SK-N-SH (cell line): ENCODE data around the gene SEC14L1. TPM values are rescaled to one million over a fixed set of nuclear protein-coding genes. Genes with fewer than 3 reads are reported as not detected.

ENCODE experiments used
- CTCF ChIA-PET: fragments of 300-600, 350-600 bp; formaldehyde crosslinking; extraction: SDS; loops from one replicate; lab custom pipeline; 2021; lab: Yijun Ruan, JAX
- POLR2A ChIA-PET: fragments of 350-600 bp; sonication (Branson Sonifier 250); formaldehyde crosslinking; extraction: SDS; loops from one replicate; lab custom pipeline; 2020; ENCODE audit warnings: antibody characterized with exemption, inconsistent platforms; lab: Yijun Ruan, JAX
- DNase-seq: peaks from one replicate; pipeline ENCODE4 v3.0.0; 2012
- H2AFZ ChIP-seq: fragments of 200-600 bp; sonication (generic); 2 replicates; pipeline ENCODE4 v1.8.1; 2016; ENCODE audit warnings: antibody characterized with exemption, mild to moderate bottlenecking, low read depth
- H3F3A ChIP-seq: fragments of 200-600 bp; sonication (generic); replicated peaks from 2 replicates; pipeline ENCODE3; 2016; ENCODE audit warnings: antibody characterized with exemption, mild to moderate bottlenecking; ENCODE audit not compliant: insufficient read depth
- H3K27ac ChIP-seq, 2 experiments: fragments of 200-500 bp in 1 of 2; fragments of 200-600 bp in 1 of 2; sonication (Bioruptor generic) in 1 of 2; sonication (generic), shearing (Covaris generic) in 1 of 2; 2 replicates each; pipeline versions ENCODE4 v1.5.1 to v1.6.1; 2014 to 2016; ENCODE audit warnings: low read depth in 2 of 2, inconsistent platforms in 1 of 2, low read length in 1 of 2, mild to moderate bottlenecking in 1 of 2, mixed read lengths in 1 of 2
- H3K27me3 ChIP-seq: fragments of 200-600 bp; sonication (generic), shearing (Covaris generic); 2 replicates; pipeline ENCODE4 v1.6.1; 2016; ENCODE audit warnings: mixed run types; ENCODE audit not compliant: insufficient read depth
- H3K36me3 ChIP-seq, 2 experiments: fragments of 200-500 bp in 1 of 2; fragments of 200-600 bp in 1 of 2; sonication (Bioruptor generic) in 1 of 2; sonication (generic) in 1 of 2; replicated peaks in 1 of 2; 2 replicates each; pipeline versions ENCODE3 to v1.5.1; 2014 to 2016; ENCODE audit warnings: low read length in 1 of 2, mild to moderate bottlenecking in 1 of 2; ENCODE audit not compliant: insufficient read depth in 2 of 2, control insufficient read depth in 1 of 2
- H3K4me1 ChIP-seq, 2 experiments: fragments of 200-500 bp in 1 of 2; fragments of 200-600 bp in 1 of 2; sonication (Bioruptor generic) in 1 of 2; sonication (generic), shearing (Covaris generic) in 1 of 2; 2 replicates each; pipeline versions ENCODE4 v1.5.1 to v1.6.1; 2014 to 2016; ENCODE audit warnings: low read depth in 1 of 2, low read length in 1 of 2, mixed run types in 1 of 2; ENCODE audit not compliant: insufficient read depth in 2 of 2, control insufficient read depth in 1 of 2
- H3K4me2 ChIP-seq: fragments of 200-600 bp; sonication (generic), shearing (Covaris generic); 2 replicates; pipeline ENCODE4 v1.6.1; 2017; ENCODE audit warnings: mixed run types
- H3K4me3 ChIP-seq, 2 experiments: fragments of 200-500 bp in 1 of 2; fragments of 200-600 bp in 1 of 2; sonication (Bioruptor generic) in 1 of 2; sonication (generic), shearing (Covaris generic) in 1 of 2; 2 replicates each; pipeline versions ENCODE4 v1.5.1 to v1.8.1; 2014 to 2016; ENCODE audit warnings: low read depth in 2 of 2, inconsistent platforms in 1 of 2, low read length in 1 of 2, mild to moderate bottlenecking in 1 of 2, mixed read lengths in 1 of 2, moderate library complexity in 1 of 2
- H3K79me2 ChIP-seq: fragments of 200-600 bp; sonication (generic); 2 replicates; pipeline ENCODE4 v1.8.1; 2017; ENCODE audit warnings: mild to moderate bottlenecking; ENCODE audit not compliant: insufficient read depth
- H3K9ac ChIP-seq: fragments of 200-600 bp; sonication (generic); 2 replicates; pipeline ENCODE4 v1.6.1; 2017; ENCODE audit warnings: mixed run types
- H3K9me2 ChIP-seq: fragments of 200-600 bp; sonication (generic); 2 replicates; pipeline ENCODE4 v1.6.1; 2017; ENCODE audit warnings: mixed run types
- H3K9me3 ChIP-seq: fragments of 200-600 bp; sonication (generic); 2 replicates; pipeline ENCODE4 v1.6.1; 2017; ENCODE audit warnings: mixed run types, mild to moderate bottlenecking, moderate library complexity
- H4K20me1 ChIP-seq: fragments of 200-600 bp; sonication (generic); 2 replicates; pipeline ENCODE4 v1.6.1; 2017; ENCODE audit warnings: mild to moderate bottlenecking, mixed run types; ENCODE audit not compliant: insufficient read depth
- CHD2 ChIP-seq: fragments of 150-350 bp; IDR thresholded peaks from 2 replicates; pipeline ENCODE4 v1.6.1; 2018; ENCODE audit warnings: low read length; ENCODE audit not compliant: partially characterized antibody
- EP300 ChIP-seq, 2 experiments: IDR thresholded peaks; 2 replicates each; pipeline versions ENCODE4 v1.4.0 to v1.6.1; 2012; ENCODE audit warnings: borderline replicate concordance in 1 of 2, low read depth in 1 of 2, low read length in 1 of 2
- FOSL2 ChIP-seq: IDR thresholded peaks from 2 replicates; pipeline ENCODE4 v1.4.0; 2012; ENCODE audit warnings: low read depth, mild to moderate bottlenecking, moderate library complexity, borderline replicate concordance
- FOXM1 ChIP-seq: IDR thresholded peaks from 2 replicates; pipeline ENCODE4 v1.4.0; 2012; ENCODE audit warnings: low read depth, mild to moderate bottlenecking
- GATA2 ChIP-seq: sonication (generic); formaldehyde crosslinking; IDR thresholded peaks from 2 replicates; pipeline ENCODE4 v1.5.0; 2020; ENCODE audit warnings: mild to moderate bottlenecking, missing genetic modification reagents
- JUND ChIP-seq: IDR thresholded peaks from 2 replicates; pipeline ENCODE4 v1.4.0; 2012
- POLR2AphosphoS5 ChIP-seq: IDR thresholded peaks from 2 replicates; pipeline ENCODE4 v1.6.1; 2012; ENCODE audit warnings: low read depth, low read length
- RAD21 ChIP-seq: IDR thresholded peaks from 2 replicates; pipeline ENCODE4 v1.6.1; 2012; ENCODE audit warnings: mild to moderate bottlenecking, low read length
- RXRA ChIP-seq: IDR thresholded peaks from 2 replicates; pipeline ENCODE4 v1.4.0; 2012; ENCODE audit warnings: low read depth, mild to moderate bottlenecking, borderline replicate concordance
- TAF1 ChIP-seq: IDR thresholded peaks from 2 replicates; pipeline ENCODE4 v1.6.1; 2012; ENCODE audit warnings: low read depth, mild to moderate bottlenecking, low read length, moderate library complexity, borderline replicate concordance
- WGBS: methylation state at CpG from one replicate; pipeline ENCODE4 v1.1.6; 2017; ENCODE audit warnings: low lambda C conversion rate; 5-methylcytosine and 5-hydroxymethylcytosine counted together
- polyA plus RNA-seq, 3 experiments: library from polyadenylated mRNA; depleted of rRNA; stranded (reverse); fragments of >200 nt; gene quantifications; 2 replicates each; pipeline ENCODE4 v1.2.3, GENCODE V29; 2012
- TF ChIP-seq, protein P1 (sequence below): fragments of 150-350 bp; IDR thresholded peaks from 2 replicates; pipeline ENCODE4 v1.6.1; 2017; ENCODE audit warnings: antibody characterized with exemption, low read length, low read depth, borderline replicate concordance
- TF ChIP-seq, protein P2 (sequence below): fragments of 200-600 bp; sonication (generic); IDR thresholded peaks from 2 replicates; pipeline ENCODE4 v1.6.1; 2017; ENCODE audit warnings: antibody characterized with exemption, mild to moderate bottlenecking, moderate library complexity
- TF ChIP-seq, protein P3 (sequence below): IDR thresholded peaks from 2 replicates; pipeline ENCODE4 v1.6.1; 2012; ENCODE audit warnings: mild to moderate bottlenecking, low read depth, low read length, moderate library complexity

The SEC14L1 gene
- polyA plus RNA-seq, 1 of the 3 experiments (the other 2 are of a cell fraction): 62.4 TPM

DNA sequence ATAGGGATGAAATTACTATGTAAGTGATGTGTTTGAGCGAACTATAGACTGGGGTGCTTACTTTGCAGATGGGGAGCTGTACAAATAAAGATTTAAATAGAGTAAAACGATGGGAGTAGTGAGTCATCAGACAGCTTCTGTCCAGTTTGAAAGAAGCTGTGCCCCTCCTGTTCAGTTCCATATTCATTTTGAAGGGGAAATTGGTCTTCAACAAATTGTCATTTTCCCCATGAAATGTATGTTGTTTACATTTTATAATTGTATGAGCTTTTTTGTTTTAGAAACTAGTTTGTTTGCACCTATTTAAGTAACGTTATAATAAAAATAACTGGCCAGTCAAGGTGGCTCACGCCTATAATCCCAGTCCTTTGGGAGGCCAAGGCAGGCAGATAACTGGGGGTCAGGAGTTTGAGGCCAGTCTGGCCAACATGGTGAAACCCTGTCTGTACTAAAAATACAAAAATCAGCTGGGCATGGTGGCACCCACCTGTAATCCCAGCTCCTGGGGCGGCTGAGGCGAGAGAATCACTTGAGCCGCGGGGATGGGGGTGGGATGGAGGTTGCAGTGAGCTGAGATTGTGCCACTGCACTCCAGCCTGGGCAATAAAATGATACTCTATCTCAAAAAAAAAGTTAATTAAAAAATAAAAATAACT, 20.2 kb downstream of the SEC14L1 start:
- Histone ChIP-seq H3K79me2 (peaks cover 99% of the 10 kb centered on the region), H3K36me3 (peaks cover 3 to 25% of the 10 kb centered on the region in 2 experiments), H3K4me1 (peaks cover 19 to 28% of the 10 kb centered on the region in 2 experiments; a peak in 3 of 4 replicates), H3K4me3 (no peak overlapping the region), H3K9me2 (no peaks in the 10 kb centered on the region), H3K9me3 (0 out of 2 replicates have a peak, but pooled peaks cover under 1% of the 10 kb centered on the region), H3K27ac (peak overlapping the region; percentile 3 to 34; a peak in 2 of 4 replicates), H3F3A (peaks cover 21% of the 10 kb centered on the region), H3K9ac (no peak overlapping the region), H4K20me1 (peaks cover 68% of the 10 kb centered on the region), H3K4me2 (no peak overlapping the region), H2AFZ (no peak overlapping the region), H3K27me3 (no peaks in the 10 kb centered on the region)
- TF ChIP-seq, protein P1, sequence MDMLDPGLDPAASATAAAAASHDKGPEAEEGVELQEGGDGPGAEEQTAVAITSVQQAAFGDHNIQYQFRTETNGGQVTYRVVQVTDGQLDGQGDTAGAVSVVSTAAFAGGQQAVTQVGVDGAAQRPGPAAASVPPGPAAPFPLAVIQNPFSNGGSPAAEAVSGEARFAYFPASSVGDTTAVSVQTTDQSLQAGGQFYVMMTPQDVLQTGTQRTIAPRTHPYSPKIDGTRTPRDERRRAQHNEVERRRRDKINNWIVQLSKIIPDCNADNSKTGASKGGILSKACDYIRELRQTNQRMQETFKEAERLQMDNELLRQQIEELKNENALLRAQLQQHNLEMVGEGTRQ: no peak
- TF ChIP-seq FOSL2 (peak; percentile 10; the same call in 1 of the 2 replicates), JUND (no peak), CHD2 (no peak)
- CTCF ChIA-PET: interaction anchor here (1.8 to 1.9 kb wide), 2 partner anchors 75 to 86 kb away, joined by 4 to 6 read pairs; no protein-coding TSS in a partner anchor
- POLR2A ChIA-PET: no interaction called here
- 85% methylated on average over 8 of the region's 8 CpGs for WGBS
- no peak for DNase-seq

DNA sequence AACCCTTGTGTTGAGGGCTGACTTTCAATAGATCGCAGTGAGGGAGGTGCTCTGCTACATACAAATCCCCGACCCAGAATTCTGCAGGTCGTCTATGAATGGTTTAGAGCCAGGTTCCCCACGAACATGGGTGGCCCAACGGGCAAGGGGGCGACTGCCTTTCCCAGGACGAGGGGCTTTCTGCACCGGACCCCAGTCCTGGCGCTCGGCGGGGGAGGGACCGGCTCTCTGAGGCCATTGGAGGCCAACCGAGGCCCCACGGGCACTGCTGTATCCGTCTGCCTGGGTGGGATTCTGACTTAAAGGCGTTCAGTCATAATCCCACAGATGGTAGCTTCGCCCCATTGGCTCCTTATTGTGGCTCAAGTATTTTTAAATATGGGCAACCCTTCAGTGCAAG, 21.2 kb downstream of the SEC14L1 start:
- no peak overlapping the region for H3K9ac ChIP-seq
- peaks cover 99% of the 10 kb centered on the region for H3K79me2 ChIP-seq
- no peak overlapping the region for H3K4me3 ChIP-seq
- peaks cover 20 to 28% of the 10 kb centered on the region in 2 experiments; a peak in 3 of 4 replicates for H3K4me1 ChIP-seq
- H3K9me3 ChIP-seq: peaks cover 10% of the 10 kb centered on the region; the same call in 1 of the 2 replicates
- H3F3A ChIP-seq: peaks cover 21% of the 10 kb centered on the region
- no peaks in the 10 kb centered on the region for H3K27me3 ChIP-seq
- POLR2A ChIA-PET: no interaction called here
- H4K20me1 ChIP-seq: peaks cover 63% of the 10 kb centered on the region
- no peak for DNase-seq
- TF ChIP-seq POLR2AphosphoS5 (no peak), RAD21 (no peak)
- TF ChIP-seq, all 33 proteins: peak for 0
- WGBS: 97% methylated on average over 16 of the region's 17 CpGs
- Histone ChIP-seq H2AFZ (no peak overlapping the region), H3K27ac (no peak overlapping the region), H3K9me2 (no peaks in the 10 kb centered on the region), H3K36me3 (peaks cover 3 to 29% of the 10 kb centered on the region in 2 experiments), H3K4me2 (no peak overlapping the region)
- CTCF ChIA-PET: no interaction called here

DNA sequence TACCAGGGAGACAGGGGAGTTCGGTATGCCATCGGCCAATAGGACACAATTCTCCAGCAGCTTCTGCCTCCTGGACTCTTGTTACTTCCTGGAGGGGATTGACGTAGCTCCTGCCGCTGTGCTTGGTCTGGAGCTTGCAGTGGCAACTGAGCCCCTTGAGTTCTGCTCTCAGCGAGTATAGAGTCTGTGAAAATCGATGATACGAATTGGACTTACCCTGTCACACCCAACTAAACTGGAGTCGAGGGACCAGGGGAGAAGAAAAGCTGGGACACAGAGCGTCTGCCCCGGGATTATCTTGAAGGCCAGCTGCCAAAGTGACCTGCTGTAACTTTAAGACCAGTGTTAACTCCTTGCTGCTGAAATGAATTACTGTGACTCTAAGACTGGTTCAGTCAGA, 22.2 kb downstream of the SEC14L1 start:
- Histone ChIP-seq H3K9me3 (peaks cover 20% of the 10 kb centered on the region; the same call in 1 of the 2 replicates), H3K4me1 (peaks cover 20 to 28% of the 10 kb centered on the region in 2 experiments; a peak in 3 of 4 replicates), H3K27ac (no peak overlapping the region), H3K9ac (no peak overlapping the region), H3F3A (peaks cover 25% of the 10 kb centered on the region), H3K4me2 (no peak overlapping the region), H4K20me1 (peaks cover 52% of the 10 kb centered on the region), H3K27me3 (no peaks in the 10 kb centered on the region), H3K4me3 (no peak overlapping the region), H3K36me3 (peaks cover 5 to 38% of the 10 kb centered on the region in 2 experiments), H3K9me2 (no peaks in the 10 kb centered on the region), H3K79me2 (peaks cover 99% of the 10 kb centered on the region), H2AFZ (no peak overlapping the region)
- POLR2A ChIA-PET: interaction anchor here (0.6 kb wide), 1 partner anchor 207 kb away, joined by 5 read pairs; no protein-coding TSS in a partner anchor
- CTCF ChIA-PET: interaction anchor here (1.0 to 1.8 kb wide), 2 partner anchors 76 to 295 kb away, joined by 3 to 6 read pairs; partner anchors contain the start of gene MGAT5B
- TF ChIP-seq, protein P2, sequence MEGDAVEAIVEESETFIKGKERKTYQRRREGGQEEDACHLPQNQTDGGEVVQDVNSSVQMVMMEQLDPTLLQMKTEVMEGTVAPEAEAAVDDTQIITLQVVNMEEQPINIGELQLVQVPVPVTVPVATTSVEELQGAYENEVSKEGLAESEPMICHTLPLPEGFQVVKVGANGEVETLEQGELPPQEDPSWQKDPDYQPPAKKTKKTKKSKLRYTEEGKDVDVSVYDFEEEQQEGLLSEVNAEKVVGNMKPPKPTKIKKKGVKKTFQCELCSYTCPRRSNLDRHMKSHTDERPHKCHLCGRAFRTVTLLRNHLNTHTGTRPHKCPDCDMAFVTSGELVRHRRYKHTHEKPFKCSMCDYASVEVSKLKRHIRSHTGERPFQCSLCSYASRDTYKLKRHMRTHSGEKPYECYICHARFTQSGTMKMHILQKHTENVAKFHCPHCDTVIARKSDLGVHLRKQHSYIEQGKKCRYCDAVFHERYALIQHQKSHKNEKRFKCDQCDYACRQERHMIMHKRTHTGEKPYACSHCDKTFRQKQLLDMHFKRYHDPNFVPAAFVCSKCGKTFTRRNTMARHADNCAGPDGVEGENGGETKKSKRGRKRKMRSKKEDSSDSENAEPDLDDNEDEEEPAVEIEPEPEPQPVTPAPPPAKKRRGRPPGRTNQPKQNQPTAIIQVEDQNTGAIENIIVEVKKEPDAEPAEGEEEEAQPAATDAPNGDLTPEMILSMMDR: no peak
- no peak for TF ChIP-seq EP300 (IDR thresholded peaks at IDR 0.05; ENCODE audit: borderline replicate concordance in 1 of 2, low read depth in 1 of 2, low read length in 1 of 2)
- no peak for TF ChIP-seq RXRA
- no peak for TF ChIP-seq JUND
- no peak for TF ChIP-seq POLR2AphosphoS5
- no peak for TF ChIP-seq TAF1
- TF ChIP-seq FOXM1: no peak
- TF ChIP-seq, protein P3, sequence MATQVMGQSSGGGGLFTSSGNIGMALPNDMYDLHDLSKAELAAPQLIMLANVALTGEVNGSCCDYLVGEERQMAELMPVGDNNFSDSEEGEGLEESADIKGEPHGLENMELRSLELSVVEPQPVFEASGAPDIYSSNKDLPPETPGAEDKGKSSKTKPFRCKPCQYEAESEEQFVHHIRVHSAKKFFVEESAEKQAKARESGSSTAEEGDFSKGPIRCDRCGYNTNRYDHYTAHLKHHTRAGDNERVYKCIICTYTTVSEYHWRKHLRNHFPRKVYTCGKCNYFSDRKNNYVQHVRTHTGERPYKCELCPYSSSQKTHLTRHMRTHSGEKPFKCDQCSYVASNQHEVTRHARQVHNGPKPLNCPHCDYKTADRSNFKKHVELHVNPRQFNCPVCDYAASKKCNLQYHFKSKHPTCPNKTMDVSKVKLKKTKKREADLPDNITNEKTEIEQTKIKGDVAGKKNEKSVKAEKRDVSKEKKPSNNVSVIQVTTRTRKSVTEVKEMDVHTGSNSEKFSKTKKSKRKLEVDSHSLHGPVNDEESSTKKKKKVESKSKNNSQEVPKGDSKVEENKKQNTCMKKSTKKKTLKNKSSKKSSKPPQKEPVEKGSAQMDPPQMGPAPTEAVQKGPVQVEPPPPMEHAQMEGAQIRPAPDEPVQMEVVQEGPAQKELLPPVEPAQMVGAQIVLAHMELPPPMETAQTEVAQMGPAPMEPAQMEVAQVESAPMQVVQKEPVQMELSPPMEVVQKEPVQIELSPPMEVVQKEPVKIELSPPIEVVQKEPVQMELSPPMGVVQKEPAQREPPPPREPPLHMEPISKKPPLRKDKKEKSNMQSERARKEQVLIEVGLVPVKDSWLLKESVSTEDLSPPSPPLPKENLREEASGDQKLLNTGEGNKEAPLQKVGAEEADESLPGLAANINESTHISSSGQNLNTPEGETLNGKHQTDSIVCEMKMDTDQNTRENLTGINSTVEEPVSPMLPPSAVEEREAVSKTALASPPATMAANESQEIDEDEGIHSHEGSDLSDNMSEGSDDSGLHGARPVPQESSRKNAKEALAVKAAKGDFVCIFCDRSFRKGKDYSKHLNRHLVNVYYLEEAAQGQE: no peak
- no peak for TF ChIP-seq GATA2 (CRISPR knock-in tag)
- 87% methylated on average over 10 of the region's 10 CpGs for WGBS
- no peak for DNase-seq
